Hematopoietic multipotent progenitor cell treated with erythropoietin and hydrocortisone succinate and interleukin-3 and kit ligand, for 17 days (in vitro differentiated cells): ENCODE data around the gene ADGRG6.

Source experiments
- DNase-seq: peaks from one replicate; pipeline ENCODE4 v3.0.0-alpha.2; 2015; ENCODE audit warnings: low spot score

The ADGRG6 gene

DNA sequence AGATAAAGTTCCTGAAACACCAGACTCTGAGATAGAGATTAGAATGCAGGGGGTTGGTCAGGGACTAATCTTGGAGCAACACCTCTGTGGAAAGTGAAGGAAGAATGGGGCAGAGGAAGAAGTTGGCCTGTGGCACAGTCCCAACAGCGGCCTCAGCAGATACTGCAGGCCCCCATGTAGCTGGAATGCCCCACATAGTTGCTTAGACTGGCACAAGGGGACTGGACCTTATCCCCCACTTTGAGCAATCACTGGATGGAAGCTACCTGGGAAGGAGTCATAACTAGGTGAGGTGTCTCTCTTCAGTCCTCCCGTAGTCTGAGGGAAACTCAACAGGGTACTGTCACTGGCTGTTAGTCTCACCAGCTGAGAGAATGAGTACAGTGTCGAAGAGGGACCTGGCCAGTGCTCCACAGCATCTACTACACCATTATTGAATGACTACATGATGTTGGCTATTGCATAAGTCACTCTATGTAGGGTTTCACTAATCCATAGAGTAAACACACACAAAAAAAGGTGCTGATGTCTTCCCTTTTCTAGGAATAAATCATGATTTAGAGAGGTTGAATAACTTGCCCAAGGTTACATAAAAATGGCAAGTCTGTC lies 47.5 kb downstream of the ADGRG6 start:
- DNase-seq = no peak

DNA sequence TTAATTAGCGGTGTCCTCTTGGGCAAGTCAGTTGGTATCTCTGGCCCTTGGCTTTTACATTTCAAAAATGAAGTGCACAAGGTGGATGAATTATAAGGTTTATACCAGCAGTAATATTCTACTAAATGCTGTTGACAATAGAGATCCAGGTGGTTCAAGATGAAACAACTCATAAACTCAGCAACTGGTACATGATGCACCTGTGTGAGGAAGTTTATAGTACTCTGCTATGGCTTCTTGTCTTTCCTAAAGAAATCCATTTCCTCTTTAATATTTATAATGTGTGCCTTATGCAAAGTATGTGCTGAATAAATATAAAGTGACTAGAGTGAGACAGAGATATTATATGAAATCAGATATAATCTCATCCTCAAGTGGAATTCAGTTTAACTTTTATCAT lies 48.5 kb downstream of the ADGRG6 start:
- DNase-seq = no peak

DNA sequence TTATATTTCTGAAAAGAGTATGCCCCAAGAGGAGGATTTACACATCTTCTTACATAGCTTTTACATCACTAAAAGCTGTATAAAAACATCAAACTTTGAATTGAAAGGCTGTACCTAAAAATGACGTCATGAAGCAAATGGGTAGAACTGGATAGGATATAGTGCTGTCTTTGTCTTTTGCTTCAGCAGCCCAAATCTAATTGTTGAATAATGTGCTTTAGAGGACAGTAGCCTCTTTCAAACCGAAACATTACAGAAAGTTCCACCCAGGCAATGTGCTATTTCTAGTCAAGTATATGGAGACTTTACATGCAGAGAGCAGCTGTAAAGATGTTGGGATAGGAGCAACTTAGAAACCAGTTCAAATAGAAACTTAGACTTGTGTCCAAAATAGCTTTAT lies 51.9 kb downstream of the ADGRG6 start:
- no peak for DNase-seq

DNA sequence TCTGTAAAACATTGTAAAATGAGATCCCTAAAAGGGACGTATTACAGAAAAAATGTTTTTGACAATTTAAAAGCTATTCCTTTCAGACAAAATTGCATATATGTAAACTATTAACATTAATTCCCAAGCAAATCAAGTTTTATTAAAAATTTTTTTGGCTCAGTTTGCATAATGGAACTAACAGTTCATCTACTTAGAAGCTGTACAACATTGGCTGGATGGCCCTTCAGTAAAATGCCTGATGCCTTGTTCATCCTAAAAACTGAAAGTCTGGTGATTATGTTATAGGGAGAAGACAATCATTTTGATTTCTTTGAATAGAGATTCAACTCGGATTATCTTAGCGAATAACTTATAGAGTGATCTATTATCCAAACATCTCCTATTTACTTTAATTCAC lies 52.8 kb downstream of the ADGRG6 start:
- DNase-seq = no peak

DNA sequence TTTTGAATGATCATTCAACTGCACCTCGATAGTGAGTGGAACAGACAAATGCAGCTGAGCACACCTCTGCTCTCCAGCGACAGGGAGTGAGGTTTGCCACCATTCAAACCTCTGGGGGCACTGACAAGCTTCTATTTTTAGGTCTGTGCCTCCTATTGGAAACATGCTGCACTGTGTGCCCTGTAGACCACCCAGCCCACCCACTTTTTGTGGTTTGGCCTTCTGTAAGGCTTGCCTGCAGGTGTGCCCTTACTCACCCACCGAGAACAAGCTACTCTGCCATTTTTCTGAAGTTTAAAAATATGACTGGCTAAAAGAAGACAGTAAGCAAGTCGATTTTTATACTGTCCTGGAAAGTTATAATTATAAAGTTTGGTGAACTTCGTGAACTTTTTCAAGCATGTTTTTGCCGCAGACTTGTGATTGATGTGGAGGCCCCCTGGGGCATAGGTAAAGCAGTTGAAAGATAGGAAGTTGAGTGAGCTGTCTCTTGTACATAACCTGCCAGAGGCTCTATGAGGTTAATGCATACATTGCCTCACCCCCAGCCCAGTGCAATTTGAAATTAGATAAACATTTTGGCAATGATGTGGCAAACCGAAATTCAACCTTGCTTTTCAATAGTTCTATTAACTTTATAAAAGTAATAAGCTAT lies 53.8 kb downstream of the ADGRG6 start:
- DNase-seq = no peak

DNA sequence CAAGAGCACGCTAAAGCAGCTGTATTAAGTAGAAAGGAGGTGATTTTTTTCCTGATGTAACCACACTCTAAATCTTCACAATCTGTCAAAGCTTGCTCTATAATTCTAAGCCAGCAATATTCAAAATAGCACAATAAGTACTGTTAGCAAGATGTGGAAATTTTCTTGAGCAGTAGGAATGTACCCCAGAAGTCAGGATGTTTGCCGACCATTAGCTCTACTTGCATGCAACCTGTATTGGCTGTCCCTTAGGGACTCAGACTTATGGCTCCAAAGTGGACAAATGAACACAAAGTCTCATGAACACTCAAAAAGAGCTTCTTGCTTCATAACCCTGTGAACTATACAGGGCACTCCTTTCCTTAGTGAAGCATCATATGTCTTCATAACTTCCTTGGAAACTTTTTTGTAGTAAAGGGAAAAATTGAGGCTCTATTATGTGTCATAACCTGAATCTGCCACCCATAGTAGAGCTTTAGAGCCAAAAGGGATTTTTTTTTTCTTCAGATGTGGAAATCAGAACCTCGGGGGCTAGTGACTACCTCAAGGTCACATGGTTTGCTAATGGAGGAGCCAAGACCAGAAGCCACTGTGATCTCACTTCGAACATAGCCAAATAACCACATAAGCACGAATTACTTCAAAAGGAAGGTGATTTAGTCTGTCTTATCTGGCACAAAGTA lies 54.5 kb downstream of the ADGRG6 start:
- no peak for DNase-seq

DNA sequence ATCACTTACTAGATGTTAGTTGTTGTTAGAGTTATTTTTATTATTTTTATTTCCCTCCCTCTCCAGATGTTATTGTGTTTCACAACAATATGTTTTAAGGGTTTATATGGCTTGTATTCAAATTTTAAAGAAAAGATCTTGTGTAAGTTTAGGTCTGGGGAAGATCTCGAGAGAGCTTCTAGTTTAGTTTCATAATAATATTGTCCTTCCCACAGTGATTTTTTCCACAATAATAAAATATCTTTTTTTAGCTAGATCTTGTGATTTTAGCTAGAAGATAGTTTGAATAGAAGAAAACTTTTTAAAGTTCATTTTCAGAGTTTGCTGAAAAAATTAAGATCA lies 55.0 kb downstream of the ADGRG6 start:
- no peak for DNase-seq

DNA sequence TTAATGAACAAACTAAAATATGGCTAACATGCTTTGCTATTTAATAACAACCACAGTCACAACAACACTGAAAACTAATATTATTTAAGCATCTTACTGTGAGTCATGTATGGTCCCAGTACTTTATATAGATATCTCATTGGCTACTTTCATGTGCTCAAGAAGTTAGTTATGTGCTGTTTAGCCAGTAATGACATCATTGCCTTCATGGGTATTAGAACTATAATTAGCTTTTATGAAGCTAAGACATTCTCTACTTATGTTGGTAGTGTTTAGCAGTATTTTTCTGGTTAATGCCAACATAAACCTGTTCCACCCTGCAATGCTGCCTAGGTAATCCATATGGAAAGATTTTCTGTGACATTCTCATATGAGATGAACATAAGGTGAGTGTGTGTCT lies 56.1 kb downstream of the ADGRG6 start:
- no peak for DNase-seq

DNA sequence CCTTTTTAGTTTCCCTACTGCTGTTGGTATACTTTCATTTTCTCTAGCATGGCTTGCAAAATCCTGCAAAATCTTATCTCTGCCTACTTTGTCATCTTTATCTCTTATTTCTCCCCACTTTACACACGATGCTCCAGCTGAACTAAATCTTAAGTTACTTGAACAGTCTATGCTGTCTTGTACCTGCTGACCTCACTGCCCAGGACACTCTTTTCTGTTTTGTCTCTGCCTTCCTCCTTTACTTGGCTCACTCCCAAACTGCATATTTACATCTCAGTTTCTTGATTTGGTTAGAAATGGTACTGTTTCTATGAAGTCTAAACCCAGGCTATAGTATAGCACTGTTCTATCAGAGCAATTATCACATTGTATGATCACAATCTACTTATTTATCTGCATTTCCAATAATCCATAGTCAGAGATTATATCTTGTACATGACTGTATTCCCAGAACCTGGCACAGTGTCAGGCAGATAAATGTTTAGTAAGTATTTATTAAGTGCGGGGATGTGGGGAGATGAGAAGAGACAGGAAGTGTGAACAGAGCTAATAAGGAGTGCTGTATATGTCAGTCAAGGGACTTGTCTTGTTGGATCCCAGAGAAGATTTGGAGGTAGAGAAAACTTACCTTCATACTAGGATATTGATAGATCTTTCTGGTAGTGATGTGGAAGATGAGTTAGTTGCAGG lies 57.6 kb downstream of the ADGRG6 start:
- no peak for DNase-seq

DNA sequence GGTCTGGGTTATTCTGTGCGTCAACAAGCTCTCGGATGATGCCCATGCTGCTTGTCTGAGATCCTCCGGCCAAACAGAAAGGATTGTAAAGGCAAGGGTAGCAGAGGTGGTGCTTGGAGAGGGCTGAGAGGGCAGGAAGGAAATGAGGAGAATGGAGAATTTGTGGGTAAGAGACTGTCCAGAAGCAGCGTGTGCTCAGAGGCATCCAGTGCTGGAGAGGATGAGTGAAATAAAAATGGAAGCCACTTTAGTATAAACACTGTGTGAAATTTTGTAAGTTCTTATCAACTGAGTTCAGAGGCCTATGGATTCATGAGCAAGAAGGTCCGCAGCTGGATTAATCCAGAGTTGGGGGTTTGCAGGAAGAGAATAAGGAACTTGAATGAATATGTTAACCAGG lies 59.5 kb downstream of the ADGRG6 start:
- no peak for DNase-seq

DNA sequence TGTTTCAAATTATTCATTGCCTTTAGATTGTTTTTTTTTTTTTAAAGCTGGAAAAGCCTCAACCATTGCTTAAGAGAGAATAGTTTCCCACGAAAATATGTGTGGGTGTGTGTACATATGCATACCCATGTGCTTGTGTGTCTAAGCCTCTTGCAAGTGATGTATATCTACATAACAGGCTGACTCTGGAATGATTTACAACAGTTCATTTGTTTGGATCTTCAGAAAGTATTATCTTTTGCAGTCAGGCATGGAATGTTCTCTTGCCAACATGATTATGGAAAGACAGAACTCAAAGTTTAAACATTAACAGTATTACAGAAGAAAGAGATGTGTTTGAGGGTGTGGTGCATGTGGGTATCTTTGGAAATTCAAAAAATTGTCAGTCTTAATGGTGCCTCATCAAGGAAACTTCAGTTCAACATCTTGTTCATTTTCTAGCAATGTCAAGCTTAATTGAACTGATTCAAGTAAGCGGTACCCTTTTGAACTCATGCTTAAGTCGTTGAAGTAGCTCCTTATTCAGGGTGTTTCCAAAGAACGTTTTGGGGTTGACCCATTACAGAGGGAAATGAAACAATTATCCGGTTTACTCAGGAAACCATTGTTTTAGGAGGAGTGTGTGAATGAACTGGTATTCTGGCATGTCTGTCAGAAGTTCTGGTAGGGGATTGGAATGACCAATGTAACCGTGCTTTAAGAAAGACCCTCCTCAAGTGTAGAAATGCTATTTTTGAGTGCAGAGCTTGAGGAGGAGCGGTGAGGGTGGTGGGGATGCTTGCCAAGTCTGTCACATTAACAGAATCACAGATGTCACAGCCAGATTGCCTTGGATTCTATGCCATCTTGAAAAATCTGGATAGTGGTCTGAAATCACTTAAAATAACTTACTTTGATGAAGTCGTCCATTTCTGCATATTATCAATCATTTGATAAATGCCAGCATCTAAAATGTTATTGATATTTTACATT lies 60.3 kb downstream of the ADGRG6 start:
- no peak for DNase-seq

DNA sequence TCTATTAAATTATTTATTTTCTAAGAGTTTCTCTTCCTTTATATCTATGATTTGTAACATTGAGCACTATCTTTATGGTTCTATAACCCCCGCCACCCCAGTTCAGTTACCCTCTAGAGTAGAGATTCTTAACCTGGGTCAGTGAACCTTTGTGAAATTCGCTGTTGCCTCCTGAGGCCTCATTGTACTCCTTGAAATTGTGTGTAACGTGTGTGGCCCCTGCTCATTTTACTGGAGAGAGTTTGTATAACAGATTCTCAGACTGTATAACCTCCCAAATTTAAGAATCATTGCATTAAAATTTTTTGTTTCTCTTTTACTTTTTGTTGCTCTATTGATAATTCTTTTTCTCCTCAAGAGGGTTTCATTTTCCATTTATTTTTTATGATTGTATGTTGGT lies 65.3 kb downstream of the ADGRG6 start:
- DNase-seq = no peak

DNA sequence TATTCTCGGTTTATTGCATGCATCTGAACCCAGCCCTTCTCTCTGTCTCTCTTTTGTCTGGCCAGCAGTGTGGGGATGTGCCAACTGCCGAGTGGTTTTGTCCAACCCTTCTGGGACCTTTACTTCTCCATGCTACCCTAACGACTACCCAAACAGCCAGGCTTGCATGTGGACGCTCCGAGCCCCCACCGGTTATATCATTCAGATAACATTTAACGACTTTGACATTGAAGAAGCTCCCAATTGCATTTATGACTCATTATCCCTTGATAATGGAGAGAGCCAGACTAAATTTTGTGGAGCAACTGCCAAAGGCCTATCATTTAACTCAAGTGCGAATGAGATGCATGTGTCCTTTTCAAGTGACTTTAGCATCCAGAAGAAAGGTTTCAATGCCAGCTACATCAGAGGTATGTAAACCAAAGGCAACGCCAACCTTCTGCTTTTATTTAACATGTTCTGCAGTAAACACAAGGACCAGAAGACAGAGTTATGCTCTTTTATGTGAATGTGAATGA lies 65.8 kb downstream of the ADGRG6 start:
- DNase-seq = no peak

DNA sequence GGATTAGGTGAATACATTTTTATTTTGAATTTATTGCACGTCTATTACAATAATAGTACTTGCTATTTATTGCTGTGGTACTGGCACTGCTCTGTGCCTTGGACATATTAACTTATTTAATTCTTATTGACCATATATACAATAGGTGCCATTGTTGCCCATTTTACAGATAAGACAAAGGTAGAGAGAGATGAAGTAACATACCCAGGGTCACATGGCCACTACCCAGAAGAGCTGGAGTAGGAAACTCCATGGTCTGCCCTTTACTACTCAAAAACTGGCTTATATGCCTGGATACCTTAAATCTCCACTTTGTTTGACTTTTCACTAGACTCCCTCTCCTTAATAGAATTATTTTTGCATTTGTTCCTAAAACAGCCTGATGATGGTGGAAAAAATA lies 67.5 kb downstream of the ADGRG6 start:
- no peak for DNase-seq

DNA sequence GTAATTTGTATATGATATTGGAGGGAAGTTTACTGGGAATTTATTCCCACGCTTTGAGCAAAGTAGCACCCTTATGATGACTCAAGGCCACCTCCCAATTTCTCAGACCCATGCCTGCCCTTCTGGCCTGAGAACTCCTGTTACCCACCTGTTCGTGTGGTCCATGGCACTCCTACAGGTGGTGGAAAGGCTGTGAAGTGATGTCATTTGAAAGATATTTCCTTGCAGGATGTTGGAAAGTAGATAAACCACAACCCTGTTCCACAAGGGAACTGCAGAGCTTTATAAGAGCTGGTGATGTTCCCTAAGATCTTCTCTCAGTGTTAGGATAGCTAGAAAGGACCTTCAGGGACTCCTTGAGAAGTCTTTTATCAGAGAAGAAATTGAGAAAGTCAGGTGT lies 70.5 kb downstream of the ADGRG6 start:
- no peak for DNase-seq

DNA sequence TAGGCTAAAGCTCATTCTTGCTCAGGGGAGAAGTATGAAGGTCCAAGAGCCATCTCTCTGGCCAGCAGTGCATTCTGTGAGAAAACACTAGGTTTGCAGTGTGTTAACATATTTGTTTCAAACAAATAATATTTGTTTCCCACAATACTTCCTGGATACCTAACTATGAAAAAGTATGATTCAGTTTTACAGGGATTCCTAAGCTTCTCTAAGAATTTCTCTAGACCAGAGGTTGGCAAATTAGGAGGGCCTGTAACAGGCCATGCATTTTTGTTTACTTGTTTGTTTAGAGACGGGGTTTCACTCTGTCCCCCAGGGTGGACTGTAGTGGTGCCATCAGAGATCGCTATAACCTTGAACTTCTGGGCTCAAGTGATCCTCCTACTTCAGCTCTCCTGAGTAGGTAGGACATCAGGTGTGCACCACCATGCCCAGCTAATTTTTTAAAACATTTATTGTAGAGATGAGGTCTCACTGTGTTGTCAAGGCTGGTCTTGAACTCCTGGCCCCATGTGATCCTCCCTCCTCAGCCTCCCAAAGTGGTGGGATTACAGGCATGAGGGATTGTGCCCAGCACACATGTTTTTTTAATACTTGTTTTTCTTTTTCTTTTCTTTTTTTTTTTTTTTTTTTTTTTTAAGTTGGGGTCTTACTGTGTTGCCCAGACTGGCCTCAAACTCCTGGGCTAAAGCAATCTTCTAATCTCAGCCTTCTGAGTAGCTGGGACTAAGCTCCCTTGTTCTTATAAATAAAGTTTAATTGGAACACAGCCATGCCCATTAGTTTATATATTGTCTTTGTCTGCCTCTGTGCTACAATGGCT lies 71.7 kb downstream of the ADGRG6 start:
- no peak for DNase-seq

DNA sequence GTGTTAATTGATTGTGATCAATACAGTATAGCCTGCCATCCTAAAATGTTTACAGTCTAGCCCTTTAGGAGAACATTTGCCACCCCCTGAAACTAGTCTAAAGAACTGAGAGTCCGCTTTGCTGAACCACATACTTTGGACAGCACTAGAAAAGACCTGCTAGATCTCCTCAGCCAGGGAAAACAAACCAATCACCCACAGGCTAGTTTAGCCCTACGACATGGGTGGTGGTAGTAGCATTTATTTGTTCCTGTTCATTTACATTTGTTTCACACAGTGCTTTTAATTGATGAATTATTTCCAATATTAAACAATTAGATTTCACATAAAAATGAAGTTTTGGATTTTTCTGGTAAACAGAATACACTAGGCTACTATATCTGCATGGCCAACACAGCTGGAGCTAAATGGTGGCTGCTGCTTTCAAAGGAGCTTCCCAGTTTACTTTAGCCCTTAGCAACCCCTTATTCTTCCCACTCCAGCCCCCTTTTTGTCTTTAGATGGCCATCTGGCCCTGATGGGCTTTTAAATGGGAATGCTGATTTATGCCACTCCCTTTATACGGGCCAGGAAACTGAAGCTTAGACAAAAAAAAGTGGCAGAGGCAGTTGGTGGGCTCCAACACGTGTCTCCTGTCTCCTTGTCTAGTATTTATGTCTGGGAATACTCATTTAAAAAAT lies 72.4 kb downstream of the ADGRG6 start:
- DNase-seq = no peak

DNA sequence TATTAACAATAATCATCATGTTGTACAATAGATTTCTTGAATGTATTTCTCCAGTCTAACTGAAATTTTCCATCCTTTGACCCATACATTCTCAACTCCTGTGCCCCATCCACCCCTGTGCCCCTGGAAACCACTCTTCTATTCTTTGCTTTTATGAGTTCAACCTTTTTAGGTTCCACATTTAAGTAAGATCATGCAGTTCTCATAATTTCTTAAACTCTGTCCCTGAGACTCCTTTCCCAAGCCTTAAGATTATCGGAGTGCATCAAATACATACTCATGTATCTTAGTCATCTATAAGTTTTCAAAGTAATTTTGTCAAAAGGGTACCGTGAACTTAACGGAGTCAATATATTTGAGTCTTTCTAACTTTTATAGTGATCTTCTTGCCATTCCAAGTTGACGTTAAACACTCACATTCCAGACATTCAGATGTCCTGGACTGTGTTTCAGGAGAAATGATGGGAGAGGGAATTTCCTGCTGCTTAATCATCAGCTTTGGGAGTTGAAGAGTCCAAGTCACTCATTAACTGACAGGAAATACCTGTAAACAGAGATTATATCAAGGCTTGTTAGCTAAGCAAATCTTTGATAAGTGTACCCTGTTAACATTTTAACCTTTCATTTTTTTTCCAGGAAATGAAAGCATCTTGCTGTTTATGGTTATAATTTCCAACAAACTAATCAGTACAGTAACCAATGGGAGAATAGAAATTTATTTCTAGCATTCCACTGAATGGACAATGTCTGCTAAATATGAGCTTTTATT lies 73.3 kb downstream of the ADGRG6 start:
- no peak for DNase-seq

DNA sequence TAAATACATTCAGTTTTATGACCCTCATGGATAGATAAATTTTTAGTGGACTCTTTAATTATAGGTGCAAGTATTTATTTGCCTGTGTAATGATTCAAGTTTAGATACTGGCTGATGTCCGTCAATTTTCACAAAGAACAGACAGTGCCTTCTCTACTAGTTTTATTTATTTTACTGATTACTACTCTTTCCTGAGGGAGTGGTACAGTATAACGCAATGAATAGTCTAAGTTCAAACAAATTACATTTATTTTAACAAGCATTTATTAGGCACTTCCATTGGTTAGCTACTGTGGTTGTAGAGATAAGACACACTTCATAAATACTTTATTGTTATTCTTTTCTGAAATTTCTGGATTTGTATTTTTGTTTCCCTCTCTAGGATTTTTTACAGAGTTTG lies 74.3 kb downstream of the ADGRG6 start:
- no peak for DNase-seq
